H1 (cell line): Measurements from ENCODE around the gene MMP25. TPM values are rescaled to one million over a fixed set of nuclear protein-coding genes. Genes with fewer than 3 reads are reported as not detected.

Source experiments
- CTCF ChIA-PET: fragments of 300-600 bp; sonication (Branson Sonifier 250); formaldehyde crosslinking; loops from one replicate; lab custom pipeline; 2021; ENCODE audit not compliant: partially characterized antibody; lab: Charles Lee
- POLR2A ChIA-PET: fragments of 300-600 bp; sonication (Branson Sonifier 250); formaldehyde crosslinking; loops from one replicate; lab custom pipeline; 2021; ENCODE audit warnings: inconsistent platforms; ENCODE audit not compliant: partially characterized antibody; lab: Charles Lee
- DNase-seq, 2 experiments: peaks; one replicate each; pipeline versions ENCODE4 v3.0.0 to v3.0.0-alpha.2; 2010 to 2022; ENCODE audit warnings: low spot score in 2 of 2, low read depth in 1 of 2, mixed read lengths in 1 of 2
- FAIRE-seq: peaks from 2 replicates; lab custom pipeline; 2011; peaks lifted over from hg19 to GRCh38; lab: Jason Lieb, UNC
- H2AFZ ChIP-seq: 2 replicates; pipeline ENCODE4 v1.8.1; 2012; ENCODE audit warnings: low read length, inconsistent platforms
- H2AK5ac ChIP-seq: 2 replicates; pipeline ENCODE4 v1.6.1; 2013; ENCODE audit warnings: low read depth, low read length
- H2BK120ac ChIP-seq: replicated peaks from 2 replicates; pipeline ENCODE3; 2013; ENCODE audit warnings: low read depth, low read length, inconsistent platforms
- H2BK12ac ChIP-seq: 2 replicates; pipeline ENCODE4 v1.6.1; 2013; ENCODE audit warnings: low read depth, low read length
- H2BK15ac ChIP-seq: 2 replicates; pipeline ENCODE4 v1.6.1; 2013; ENCODE audit warnings: low read length
- H2BK20ac ChIP-seq: 2 replicates; pipeline ENCODE4 v1.6.1; 2013; ENCODE audit warnings: low read length
- H2BK5ac ChIP-seq: 2 replicates; pipeline ENCODE4 v1.6.1; 2013; ENCODE audit warnings: low read depth, low read length
- H3K14ac ChIP-seq: 2 replicates; pipeline ENCODE4 v1.6.1; 2013; ENCODE audit warnings: inconsistent platforms; ENCODE audit not compliant: insufficient read length
- H3K18ac ChIP-seq: 2 replicates; pipeline ENCODE4 v1.6.1; 2013; ENCODE audit warnings: low read length; ENCODE audit errors: extremely low read depth
- H3K23ac ChIP-seq: 2 replicates; pipeline ENCODE4 v1.6.1; 2013; ENCODE audit warnings: inconsistent platforms; ENCODE audit not compliant: insufficient read length
- H3K23me2 ChIP-seq: 2 replicates; pipeline ENCODE4 v1.6.1; 2013; ENCODE audit warnings: low read depth, low read length
- H3K27ac ChIP-seq: 2 replicates; pipeline ENCODE4 v1.6.1; 2011; ENCODE audit warnings: low read depth, low read length, inconsistent platforms
- H3K27me3 ChIP-seq, 4 experiments: replicated peaks in 1 of 4; 1 replicate in 1 of 4; 2 replicates in 3 of 4; pipeline versions ENCODE4 v1.6.1 to v1.8.1; 2011 to 2013; ENCODE audit warnings: low read length in 3 of 4, mild to moderate bottlenecking in 3 of 4, inconsistent platforms in 2 of 4, mixed read lengths in 2 of 4, moderate library complexity in 1 of 4; ENCODE audit not compliant: control insufficient read depth in 3 of 4, insufficient read depth in 3 of 4; ENCODE audit errors: extremely low read depth in 1 of 4
- H3K36me3 ChIP-seq, 4 experiments: 2 replicates each; pipeline versions ENCODE4 v1.6.1 to v1.8.1; 2011 to 2013; ENCODE audit warnings: mild to moderate bottlenecking in 4 of 4, low read length in 3 of 4, moderate library complexity in 2 of 4, control low read depth in 1 of 4, inconsistent platforms in 1 of 4; ENCODE audit not compliant: insufficient read depth in 4 of 4, control insufficient read depth in 2 of 4
- H3K4ac ChIP-seq: replicated peaks from 2 replicates; pipeline ENCODE3; 2013; ENCODE audit warnings: low read length, low read depth, mixed read lengths, inconsistent platforms; ENCODE audit not compliant: insufficient read length
- H3K4me1 ChIP-seq, 4 experiments: replicated peaks in 1 of 4; 1 replicate in 1 of 4; 2 replicates in 3 of 4; pipeline versions ENCODE4 v1.6.1 to v1.8.1; 2011 to 2013; ENCODE audit warnings: low read length in 3 of 4, inconsistent platforms in 2 of 4, mixed read lengths in 1 of 4; ENCODE audit not compliant: insufficient read depth in 4 of 4, control insufficient read depth in 3 of 4
- H3K4me2 ChIP-seq, 2 experiments: 2 replicates each; pipeline versions ENCODE4 v1.6.1 to v1.8.1; 2011 to 2013; ENCODE audit warnings: low read depth in 2 of 2, low read length in 2 of 2, control low read depth in 1 of 2, inconsistent platforms in 1 of 2, mild to moderate bottlenecking in 1 of 2; ENCODE audit not compliant: insufficient read depth in 1 of 2
- H3K4me3 ChIP-seq, 4 experiments: fragments of 200-600, 300-600 bp in 1 of 4; sonication (generic), shearing (Covaris generic), sonication (Bioruptor Twin) in 1 of 4; 2 replicates each; pipeline versions ENCODE4 v1.5.1 to v1.8.1; 2011 to 2016; ENCODE audit warnings: low read length in 4 of 4, low read depth in 3 of 4, control low read depth in 2 of 4, inconsistent platforms in 2 of 4, mild to moderate bottlenecking in 2 of 4, mixed read lengths in 1 of 4, moderate library complexity in 1 of 4; ENCODE audit not compliant: insufficient read depth in 2 of 4; ENCODE audit errors: extremely low read depth in 1 of 4
- H3K56ac ChIP-seq: replicated peaks from 2 replicates; pipeline ENCODE3; 2013; ENCODE audit warnings: low read depth, mild to moderate bottlenecking, mixed read lengths, low read length, inconsistent platforms; ENCODE audit not compliant: insufficient read length
- H3K79me1 ChIP-seq: 2 replicates; pipeline ENCODE4 v1.6.1; 2013; ENCODE audit warnings: low read depth, low read length, control low read depth
- H3K79me2 ChIP-seq, 2 experiments: 2 replicates each; pipeline versions ENCODE4 v1.6.1 to v1.8.1; 2012 to 2013; ENCODE audit warnings: low read length in 2 of 2, mild to moderate bottlenecking in 2 of 2, inconsistent platforms in 1 of 2; ENCODE audit not compliant: insufficient read depth in 2 of 2, control insufficient read depth in 1 of 2
- H3K9ac ChIP-seq, 4 experiments: replicated peaks in 1 of 4; 1 replicate in 1 of 4; 2 replicates in 3 of 4; pipeline versions ENCODE4 v1.6.1 to v1.8.1; 2011 to 2013; ENCODE audit warnings: low read depth in 3 of 4, low read length in 3 of 4, control low read depth in 2 of 4, mild to moderate bottlenecking in 2 of 4, moderate library complexity in 2 of 4, inconsistent platforms in 1 of 4; ENCODE audit errors: extremely low read depth in 1 of 4
- H3K9me3 ChIP-seq, 2 experiments: 2 replicates each; pipeline versions ENCODE4 v1.6.1 to v1.8.1; 2012 to 2013; ENCODE audit warnings: mild to moderate bottlenecking in 2 of 2, moderate library complexity in 2 of 2, control low read depth in 1 of 2, inconsistent platforms in 1 of 2, low read depth in 1 of 2, low read length in 1 of 2, mixed read lengths in 1 of 2; ENCODE audit not compliant: insufficient read depth in 2 of 2
- H4K20me1 ChIP-seq, 2 experiments: replicated peaks in 1 of 2; 2 replicates each; pipeline versions ENCODE3 to v1.8.1; 2011 to 2013; ENCODE audit warnings: inconsistent platforms in 2 of 2, low read length in 2 of 2, mild to moderate bottlenecking in 1 of 2; ENCODE audit not compliant: insufficient read depth in 2 of 2, control insufficient read depth in 1 of 2
- H4K5ac ChIP-seq: 2 replicates; pipeline ENCODE4 v1.6.1; 2013; ENCODE audit warnings: low read length, low read depth, mixed read lengths, inconsistent platforms; ENCODE audit not compliant: insufficient read length
- H4K8ac ChIP-seq: 2 replicates; pipeline ENCODE4 v1.8.0; 2013; ENCODE audit warnings: mild to moderate bottlenecking, moderate library complexity, low read length, inconsistent platforms; ENCODE audit not compliant: insufficient read depth; ENCODE audit errors: extremely low read depth
- H4K91ac ChIP-seq: replicated peaks from 2 replicates; pipeline ENCODE3; 2013; ENCODE audit warnings: low read length, mixed read lengths, inconsistent platforms; ENCODE audit not compliant: insufficient read length
- MAX ChIP-seq: IDR thresholded peaks from 2 replicates; pipeline ENCODE4 v1.6.1; 2012; ENCODE audit warnings: inconsistent platforms
- PHF8 ChIP-seq: fragments of 200-600 bp; sonication (generic); conservative IDR thresholded peaks from 2 replicates; pipeline ENCODE4 v1.7.1; 2012; ENCODE audit warnings: low read depth, mild to moderate bottlenecking, inconsistent platforms, low read length, moderate library complexity
- WGBS, 2 experiments: shearing (Covaris generic) in 1 of 2; methylation state at CpG; one replicate each; pipeline versions ENCODE4 v1.1.6 to v1.1.7; 2013 to 2015; ENCODE audit warnings: low lambda C conversion rate in 2 of 2, mixed read lengths in 2 of 2, inconsistent platforms in 1 of 2, low coverage in 1 of 2, missing lambda C conversion rate in 1 of 2; ENCODE audit not compliant: insufficient replicate concordance in 2 of 2, insufficient coverage in 1 of 2, insufficient read length in 1 of 2; ENCODE audit errors: extremely low coverage in 1 of 2, missing lambda C conversion rate in 1 of 2; 5-methylcytosine and 5-hydroxymethylcytosine counted together
- polyA plus RNA-seq, 7 experiments: library from polyadenylated mRNA; depleted of rRNA in 3 of 7; stranded (reverse) in 5 of 7; unstranded in 2 of 7; fragments of >200 nt in 5 of 7; fragments of 200-250 nt in 2 of 7; gene quantifications; 1 replicate in 5 of 7; 2 replicates in 1 of 7; 4 replicates in 1 of 7; pipeline versions ENCODE4 v1.2.1 to v1.2.3, GENCODE V29; 2011 to 2013; ENCODE audit warnings: missing spikeins in 2 of 7, mixed read lengths in 2 of 7
- total RNA-seq: library from RNA; stranded (reverse); fragmentation: NEBNext Ultra II Directional; extraction: Animal tissue kit (Norgen Biotek cat#: 25700); gene quantifications from 2 replicates; pipeline ENCODE4 v1.2.1, GENCODE V29; 2021
- TF ChIP-seq, protein P1 (sequence below): IDR thresholded peaks from 2 replicates; pipeline ENCODE4 v1.6.1; 2012; ENCODE audit warnings: inconsistent platforms

The MMP25 gene
- total and polyA plus RNA-seq, 2 of the 8 experiments (the other 6 are each of a cell fraction or from before 2014, with no cell fraction given): 7.7 to 26.7 TPM

- Histone ChIP-seq H2BK15ac (0 out of 2 replicates have a peak overlapping the region, but pooled peaks have one; percentile 67), H3K4me3 (no peak overlapping the region), H2BK12ac (peak overlapping the region; percentile 94; the same call in 1 of the 2 replicates), H3K27me3 (no peaks in the 10 kb centered on the region), H4K20me1 (no peaks in the 10 kb centered on the region), H3K9me3 (no peaks in the 10 kb centered on the region), H2AFZ (no peak overlapping the region), H2AK5ac (no peak overlapping the region), H3K4me2 (no peak overlapping the region), H2BK5ac (peak overlapping the region; percentile 44; the same call in 1 of the 2 replicates), H3K18ac (no peak overlapping the region), H3K56ac (no peak overlapping the region), H3K79me1 (no peaks in the 10 kb centered on the region), H3K4ac (no peak overlapping the region), H4K5ac (no peak overlapping the region), H3K27ac (peak overlapping the region; percentile 23; the same call in 1 of the 2 replicates), H3K36me3 (no peaks in the 10 kb centered on the region), H2BK20ac (0 out of 2 replicates have a peak overlapping the region, but pooled peaks have one; percentile 32), H3K14ac (no peak overlapping the region), H4K8ac (no peak overlapping the region), H3K9ac (no peak overlapping the region), H3K23ac (no peak overlapping the region), H3K79me2 (no peaks in the 10 kb centered on the region), H3K4me1 (peaks cover 0 to 4% (median 1%) of the 10 kb centered on the region in 4 experiments; a peak in 2 of 7 replicates), H3K23me2 (no peaks in the 10 kb centered on the region), H4K91ac (no peak overlapping the region), H2BK120ac (no peak overlapping the region)
- no peak for FAIRE-seq
- WGBS, 2 experiments: 92% methylated on average over 22 of the region's 26 CpGs; no CpG with 5 or more reads in 1 of the 2 experiments
- CTCF ChIA-PET: interaction anchor here (1.0 to 2.8 kb wide), 9 partner anchors 10 to 64 kb away, joined by 3 to 14 read pairs (median 5); no protein-coding TSS in a partner anchor
- TF ChIP-seq PHF8: no peak
- TF ChIP-seq, protein P1, sequence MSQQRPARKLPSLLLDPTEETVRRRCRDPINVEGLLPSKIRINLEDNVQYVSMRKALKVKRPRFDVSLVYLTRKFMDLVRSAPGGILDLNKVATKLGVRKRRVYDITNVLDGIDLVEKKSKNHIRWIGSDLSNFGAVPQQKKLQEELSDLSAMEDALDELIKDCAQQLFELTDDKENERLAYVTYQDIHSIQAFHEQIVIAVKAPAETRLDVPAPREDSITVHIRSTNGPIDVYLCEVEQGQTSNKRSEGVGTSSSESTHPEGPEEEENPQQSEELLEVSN: peak; percentile 68
- peak; percentile 68 for TF ChIP-seq MAX
- DNase-seq: no peak
- POLR2A ChIA-PET: interaction anchor here (1.1 to 12.7 kb wide), 9 partner anchors 9 to 81 kb away, joined by 3 to 140 read pairs (median 4); partner anchors contain the start of genes CLDN9, ZNF205 and ZSCAN10
Observed at GRCh38 chr16:3065742-3066439, 19.5 kb downstream of the MMP25 start.
